GF-D8 (cell line): ENCODE measurements around the gene PCLAF.
"Not testable (repeated sequence)": the region's sequence is repeated elsewhere in the genome, so short reads cannot be mapped to it uniquely, and the experiment has no call there.

Experiments
- DNase-seq: peaks from one replicate; lab custom pipeline; 2025; lab: John Stamatoyannopoulos, UW

Gene PCLAF

GRCh38 chr15:64361259-64361658 lies 20.0 kb downstream of the PCLAF start:
- no peak for DNase-seq

- no peak for DNase-seq
Measured at GRCh38 chr15:64356710-64357040, 24.6 kb downstream of the PCLAF start.

- peak; percentile 92 for DNase-seq
Measured at GRCh38 chr15:64355944-64356709, 25.1 kb downstream of the PCLAF start, which contains the start of gene CSNK1G1. Gene CSNK1G1, minus strand, starts transcription at chr15:64356173. Its CDS starts 55,674 bp downstream, at chr15:64300499.

- DNase-seq = no peak
Measured at GRCh38 chr15:64355348-64355943, 25.8 kb downstream of the PCLAF start.

- no peak for DNase-seq
Measured at GRCh38 chr15:64354688-64355344, 26.4 kb downstream of the PCLAF start.

- no peak for DNase-seq
Measured at GRCh38 chr15:64351265-64351664, 30.0 kb downstream of the PCLAF start.

- no peak for DNase-seq
Measured at GRCh38 chr15:64349375-64349774, 31.9 kb downstream of the PCLAF start.

GRCh38 chr15:64348455-64348854 lies 32.8 kb downstream of the PCLAF start:
- DNase-seq = no peak

- DNase-seq = not testable (repeated sequence)
Measured at GRCh38 chr15:64346242-64346641, 35.0 kb downstream of the PCLAF start.

- no peak for DNase-seq
Measured at GRCh38 chr15:64344651-64345294, 36.5 kb downstream of the PCLAF start.

GRCh38 chr15:64343841-64344240 lies 37.4 kb downstream of the PCLAF start:
- no peak for DNase-seq

GRCh38 chr15:64343222-64343621 lies 38.0 kb downstream of the PCLAF start:
- DNase-seq = no peak

GRCh38 chr15:64341961-64342360 lies 39.3 kb downstream of the PCLAF start:
- no peak for DNase-seq

GRCh38 chr15:64340355-64340754 lies 40.9 kb downstream of the PCLAF start:
- DNase-seq = no peak

GRCh38 chr15:64337761-64338160 lies 43.5 kb downstream of the PCLAF start:
- no peak for DNase-seq

- no peak for DNase-seq
Measured at GRCh38 chr15:64333986-64334929, 47.0 kb downstream of the PCLAF start.

- DNase-seq = no peak
Measured at GRCh38 chr15:64333516-64333915, 47.7 kb downstream of the PCLAF start.

GRCh38 chr15:64331668-64332067 lies 49.6 kb downstream of the PCLAF start:
- not testable (repeated sequence) for DNase-seq

- DNase-seq = not testable (repeated sequence)
Measured at GRCh38 chr15:64326975-64327374, 54.3 kb downstream of the PCLAF start.

GRCh38 chr15:64326458-64326857 lies 54.8 kb downstream of the PCLAF start:
- DNase-seq = not testable (repeated sequence)

- DNase-seq = no peak
Measured at GRCh38 chr15:64324165-64324877, 56.9 kb downstream of the PCLAF start.
